Measurements from ENCODE around the gene PITX1.

PITX1 gene

GRCh38 chr5:135047347-135047695, 13.3 kb upstream of the PITX1 start:
- Histone ChIP-seq H3K4me1 (ENCODE audit: low read length) (peaks cover 14% of the 10 kb centered on the region), H3K27ac (ENCODE audit: low read length) (no peak overlapping the region), H3K9me3 (ENCODE audit: insufficient read depth, low read length) (no peaks in the 10 kb centered on the region), H3K36me3 (replicated peaks; ENCODE audit: low read depth, low read length) (no peaks in the 10 kb centered on the region), H2AFZ (ENCODE audit: low read depth, low read length) (no peak overlapping the region), H3K9ac (ENCODE audit: low read length) (no peak overlapping the region), H4K20me1 (ENCODE audit: insufficient read depth, low read length) (no peaks in the 10 kb centered on the region), H3K4me3 (ENCODE audit: low read length) (no peak overlapping the region), H3K27me3 (ENCODE audit: low read depth, low read length) (no peaks in the 10 kb centered on the region), H3K79me2 (ENCODE audit: low read length) (no peaks in the 10 kb centered on the region), H3K4me2 (ENCODE audit: low read length) (no peak overlapping the region)
- TF ChIP-seq CTCF (IDR thresholded peaks at IDR 0.05; ENCODE audit: low read depth, low read length) (no peak), EZH2phosphoT487 (IDR thresholded peaks at IDR 0.05; ENCODE audit: low read depth) (no peak)

GRCh38 chr5:135046661-135047346, 12.8 kb upstream of the PITX1 start:
- Histone ChIP-seq H3K9me3 (ENCODE audit: insufficient read depth, low read length) (no peaks in the 10 kb centered on the region), H3K4me2 (ENCODE audit: low read length) (no peak overlapping the region), H4K20me1 (ENCODE audit: insufficient read depth, low read length) (no peaks in the 10 kb centered on the region), H3K4me1 (ENCODE audit: low read length) (peaks cover 12% of the 10 kb centered on the region), H2AFZ (ENCODE audit: low read depth, low read length) (no peak overlapping the region), H3K4me3 (ENCODE audit: low read length) (no peak overlapping the region), H3K27me3 (ENCODE audit: low read depth, low read length) (no peaks in the 10 kb centered on the region), H3K27ac (ENCODE audit: low read length) (no peak overlapping the region), H3K9ac (ENCODE audit: low read length) (no peak overlapping the region), H3K36me3 (replicated peaks; ENCODE audit: low read depth, low read length) (no peaks in the 10 kb centered on the region), H3K79me2 (ENCODE audit: low read length) (no peaks in the 10 kb centered on the region)
- no peak for TF ChIP-seq CTCF (IDR thresholded peaks at IDR 0.05; ENCODE audit: low read depth, low read length)
- no peak for TF ChIP-seq EZH2phosphoT487 (IDR thresholded peaks at IDR 0.05; ENCODE audit: low read depth)

- H4K20me1 ChIP-seq (ENCODE audit: insufficient read depth, low read length): no peaks in the 10 kb centered on the region
- H3K4me1 ChIP-seq (ENCODE audit: low read length): peaks cover 12% of the 10 kb centered on the region
- no peaks in the 10 kb centered on the region for H3K79me2 ChIP-seq (ENCODE audit: low read length)
- TF ChIP-seq CTCF (IDR thresholded peaks at IDR 0.05; ENCODE audit: low read depth, low read length): no peak
- TF ChIP-seq EZH2phosphoT487 (IDR thresholded peaks at IDR 0.05; ENCODE audit: low read depth): no peak
- no peaks in the 10 kb centered on the region for H3K9me3 ChIP-seq (ENCODE audit: insufficient read depth, low read length)
- H3K27ac ChIP-seq (ENCODE audit: low read length): no peak overlapping the region
- H2AFZ ChIP-seq (ENCODE audit: low read depth, low read length): no peak overlapping the region
- H3K36me3 ChIP-seq (replicated peaks; ENCODE audit: low read depth, low read length): no peaks in the 10 kb centered on the region
- no peaks in the 10 kb centered on the region for H3K27me3 ChIP-seq (ENCODE audit: low read depth, low read length)
- peak overlapping the region; percentile 14; the same call in 1 of the 2 replicates for H3K4me2 ChIP-seq (ENCODE audit: low read length)
- H3K4me3 ChIP-seq (ENCODE audit: low read length): no peak overlapping the region
- H3K9ac ChIP-seq (ENCODE audit: low read length): no peak overlapping the region
These were observed 11.5 kb upstream of the PITX1 start for GRCh38 chr5:135045488-135045887.

DNA sequence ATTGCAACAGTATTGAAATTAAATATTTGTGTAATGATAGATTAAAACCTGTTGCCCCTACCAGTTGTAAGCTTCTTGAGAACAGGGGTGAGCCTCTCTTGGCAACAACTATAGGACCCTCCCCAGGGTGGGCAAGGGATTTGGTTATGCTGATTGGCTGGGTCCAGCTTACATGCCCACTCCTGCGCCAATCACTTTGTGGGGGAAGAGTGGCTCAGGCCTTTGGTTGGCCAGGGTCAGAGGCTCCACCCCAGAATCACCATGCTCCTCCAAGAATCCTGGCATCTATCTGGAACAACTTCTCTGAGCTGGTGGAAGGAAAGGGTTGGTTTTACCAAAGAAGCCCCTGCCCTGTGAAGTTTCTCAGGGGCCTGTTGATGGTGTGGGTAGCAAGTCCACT, 8.6 kb upstream of the PITX1 start:
- Histone ChIP-seq H3K4me2 (ENCODE audit: low read length) (no peak overlapping the region), H2AFZ (ENCODE audit: low read depth, low read length) (no peak overlapping the region), H3K9ac (ENCODE audit: low read length) (no peak overlapping the region), H3K4me1 (ENCODE audit: low read length) (peaks cover 10% of the 10 kb centered on the region), H3K79me2 (ENCODE audit: low read length) (no peaks in the 10 kb centered on the region), H3K4me3 (ENCODE audit: low read length) (no peak overlapping the region), H4K20me1 (ENCODE audit: insufficient read depth, low read length) (no peaks in the 10 kb centered on the region), H3K27ac (ENCODE audit: low read length) (no peak overlapping the region), H3K27me3 (ENCODE audit: low read depth, low read length) (no peaks in the 10 kb centered on the region), H3K9me3 (ENCODE audit: insufficient read depth, low read length) (no peaks in the 10 kb centered on the region), H3K36me3 (replicated peaks; ENCODE audit: low read depth, low read length) (no peaks in the 10 kb centered on the region)
- TF ChIP-seq EZH2phosphoT487 (IDR thresholded peaks at IDR 0.05; ENCODE audit: low read depth) (no peak), CTCF (IDR thresholded peaks at IDR 0.05; ENCODE audit: low read depth, low read length) (no peak)
